HepG2 (cell line): ENCODE results near the gene PRRT1B. TPM values are rescaled to one million over a fixed set of nuclear protein-coding genes. Genes with fewer than 3 reads are reported as not detected.

Experiments used
- CEBPZ ChIP-seq: IDR thresholded peaks from 2 replicates; pipeline ENCODE4 v1.6.1; 2012; ENCODE audit warnings: low read length, improper control_type of control experiment
- DMTF1 ChIP-seq: sonication (generic); formaldehyde crosslinking; IDR thresholded peaks from 2 replicates; pipeline ENCODE4 v1.4.0; 2020; ENCODE audit warnings: mild to moderate bottlenecking, missing genetic modification reagents
- GFI1 ChIP-seq: sonication (generic); formaldehyde crosslinking; IDR thresholded peaks from 2 replicates; pipeline ENCODE4 v1.5.0; 2020; ENCODE audit warnings: missing genetic modification reagents, mild to moderate bottlenecking, borderline replicate concordance
- HNRNPL ChIP-seq: fragments of 200-400 bp; formaldehyde crosslinking; IDR thresholded peaks from 2 replicates; pipeline ENCODE4 v1.6.1; 2017; ENCODE audit warnings: mild to moderate bottlenecking, low read depth, low read length
- KDM2A ChIP-seq: sonication (generic); formaldehyde crosslinking; IDR thresholded peaks from 2 replicates; pipeline ENCODE4 v1.4.0; 2020; ENCODE audit warnings: low read depth, missing genetic modification reagents, borderline replicate concordance
- KDM6A ChIP-seq: IDR thresholded peaks from 2 replicates; pipeline ENCODE4 v1.6.1; 2016; ENCODE audit warnings: low read depth
- MNT ChIP-seq: fragments of 450-650 bp; IDR thresholded peaks from 2 replicates; pipeline ENCODE4 v1.6.1; 2016
- MYC ChIP-seq: sonication (generic); formaldehyde crosslinking; IDR thresholded peaks from 2 replicates; pipeline ENCODE4 v1.9.0; 2021; ENCODE audit warnings: missing genetic modification reagents, borderline replicate concordance
- PITX1 ChIP-seq: sonication (generic); formaldehyde crosslinking; IDR thresholded peaks from 2 replicates; pipeline ENCODE4 v1.5.1; 2020; ENCODE audit warnings: mild to moderate bottlenecking, missing genetic modification reagents
- RARA ChIP-seq: IDR thresholded peaks from 2 replicates; pipeline ENCODE4 v1.6.1; 2016; ENCODE audit warnings: missing genetic modification reagents, missing compliant biosample characterization
- TMF1 ChIP-seq: sonication (generic); formaldehyde crosslinking; IDR thresholded peaks from 2 replicates; pipeline ENCODE4 v1.8.1; 2022; ENCODE audit warnings: low read depth, missing genetic modification reagents
- ZBTB37 ChIP-seq: sonication (generic); formaldehyde crosslinking; IDR thresholded peaks from 2 replicates; pipeline ENCODE4 v1.4.0; 2020; ENCODE audit warnings: mild to moderate bottlenecking, missing genetic modification reagents
- ZBTB38 ChIP-seq: sonication (generic); formaldehyde crosslinking; IDR thresholded peaks from 2 replicates; pipeline ENCODE4 v1.5.1; 2020; ENCODE audit warnings: mild to moderate bottlenecking, missing genetic modification reagents
- ZFYVE20 ChIP-seq: sonication (generic); formaldehyde crosslinking; IDR thresholded peaks from 2 replicates; pipeline ENCODE4 v1.8.0; 2023; ENCODE audit warnings: low read depth, mild to moderate bottlenecking, moderate library complexity, missing genetic modification reagents, borderline replicate concordance
- ZNF20 ChIP-seq: sonication (generic); formaldehyde crosslinking; IDR thresholded peaks from 2 replicates; pipeline ENCODE4 v1.4.0; 2020; ENCODE audit warnings: mild to moderate bottlenecking, moderate library complexity, missing genetic modification reagents
- ZNF274 ChIP-seq: sonication (generic); formaldehyde crosslinking; IDR thresholded peaks from 2 replicates; pipeline ENCODE4 v1.5.1; 2020; ENCODE audit warnings: mild to moderate bottlenecking, missing genetic modification reagents
- ZNF703 ChIP-seq: sonication (generic); formaldehyde crosslinking; IDR thresholded peaks from 2 replicates; pipeline ENCODE4 v1.5.1; 2020; ENCODE audit warnings: missing genetic modification reagents, mild to moderate bottlenecking, moderate library complexity, borderline replicate concordance
- polyA plus RNA-seq, 8 experiments: library from polyadenylated mRNA; depleted of rRNA in 3 of 8; stranded (reverse) in 7 of 8; unstranded in 1 of 8; fragments of >200 nt; fragmentation: Illumina TruSeq in 4 of 8; extraction: Trizol in 4 of 8; gene quantifications; 2 replicates each; pipeline versions ENCODE4 v1.2.1 to v1.2.3, GENCODE V29; 2011 to 2016; ENCODE audit warnings: low read depth in 4 of 8, missing spikeins in 1 of 8, mixed read lengths in 1 of 8; ENCODE audit not compliant: insufficient read depth in 1 of 8
- total RNA-seq, 5 experiments: library from RNA; depleted of rRNA; stranded (reverse); fragments of >200 nt; fragmentation: Illumina TruSeq; extraction: Trizol; gene quantifications; 2 replicates each; pipeline ENCODE4 v1.2.3, GENCODE V29; 2016; ENCODE audit warnings: low read depth in 1 of 5

Gene PRRT1B
- total and polyA plus RNA-seq, 2 of the 13 experiments (the other 11 are each of a cell fraction or from before 2014, with no cell fraction given), result not detected

- TF ChIP-seq MNT, result no peak
- TF ChIP-seq ZBTB37 (CRISPR knock-in tag), result no peak
- TF ChIP-seq PITX1, result 0 out of 2 replicates have a peak, but pooled peaks have one; percentile 51
- TF ChIP-seq ZNF274 (CRISPR knock-in tag), result peak; percentile 44; the same call in 1 of the 2 replicates
- no peak for TF ChIP-seq CEBPZ
- TF ChIP-seq GFI1, result peak; percentile 59; the same call in 1 of the 2 replicates
- no peak for TF ChIP-seq DMTF1 (CRISPR knock-in tag)
- TF ChIP-seq KDM6A (CRISPR knock-in tag), result no peak
- TF ChIP-seq ZNF703, result 0 out of 2 replicates have a peak, but pooled peaks have one; percentile 9
- 0 out of 2 replicates have a peak, but pooled peaks have one; percentile 60 for TF ChIP-seq HNRNPL
- 0 out of 2 replicates have a peak, but pooled peaks have one; percentile 22 for TF ChIP-seq ZFYVE20 (CRISPR knock-in tag)
- TF ChIP-seq KDM2A, result peak; percentile 81
- TF ChIP-seq MYC (CRISPR knock-in tag), result peak; percentile 63; the same call in 1 of the 2 replicates
- TF ChIP-seq TMF1 (CRISPR knock-in tag), result peak; percentile 86; the same call in 1 of the 2 replicates
- TF ChIP-seq RARA, result peak; percentile 86
- no peak for TF ChIP-seq ZBTB38 (CRISPR knock-in tag)
- no peak for TF ChIP-seq ZNF20 (CRISPR knock-in tag)
These were observed at the start of gene PRRT1B (continued) for GRCh38 chr9:131545003-131545785.
